Measurements from ENCODE around the gene CDK17.
"Not testable (repeated sequence)": the region's sequence is repeated elsewhere in the genome, so short reads cannot be mapped to it uniquely, and the experiment has no call there.

Gene CDK17

GRCh38 chr12:96395236-96395635, 5.0 kb downstream of the CDK17 start:
- in situ Hi-C loops (cut with MboI; ENCODE audit: low sequenced_read_pairs), result no loop called here

GRCh38 chr12:96393229-96393628, 7.0 kb downstream of the CDK17 start:
- in situ Hi-C loops (cut with MboI; ENCODE audit: low sequenced_read_pairs), result not testable (repeated sequence)

GRCh38 chr12:96392397-96392796, 7.8 kb downstream of the CDK17 start:
- in situ Hi-C loops (cut with MboI; ENCODE audit: low sequenced_read_pairs), result no loop called here

GRCh38 chr12:96387981-96388380, 12.3 kb downstream of the CDK17 start:
- in situ Hi-C loops (cut with MboI; ENCODE audit: low sequenced_read_pairs), result no loop called here

GRCh38 chr12:96386794-96387193, 13.4 kb downstream of the CDK17 start:
- in situ Hi-C loops (cut with MboI; ENCODE audit: low sequenced_read_pairs), result no loop called here

- in situ Hi-C loops (cut with MboI; ENCODE audit: low sequenced_read_pairs), result no loop called here
These were observed 16.2 kb downstream of the CDK17 start for GRCh38 chr12:96383991-96384390.

- in situ Hi-C loops (cut with MboI; ENCODE audit: low sequenced_read_pairs), result no loop called here
These were observed 16.9 kb downstream of the CDK17 start for GRCh38 chr12:96383371-96383770.

GRCh38 chr12:96379743-96380142, 20.5 kb downstream of the CDK17 start:
- in situ Hi-C loops (cut with MboI; ENCODE audit: low sequenced_read_pairs), result not testable (repeated sequence)

- in situ Hi-C loops (cut with MboI; ENCODE audit: low sequenced_read_pairs), result no loop called here
These were observed 21.9 kb downstream of the CDK17 start for GRCh38 chr12:96378319-96378718.

- in situ Hi-C loops (cut with MboI; ENCODE audit: low sequenced_read_pairs), result no loop called here
These were observed 23.4 kb downstream of the CDK17 start for GRCh38 chr12:96376865-96377264.

GRCh38 chr12:96375841-96376604, 24.2 kb downstream of the CDK17 start:
- in situ Hi-C loops (cut with MboI; ENCODE audit: low sequenced_read_pairs), result no loop called here

GRCh38 chr12:96375170-96375569, 25.1 kb downstream of the CDK17 start:
- in situ Hi-C loops (cut with MboI; ENCODE audit: low sequenced_read_pairs), result no loop called here

GRCh38 chr12:96371790-96372699, 28.2 kb downstream of the CDK17 start:
- in situ Hi-C loops (cut with MboI; ENCODE audit: low sequenced_read_pairs), result no loop called here

GRCh38 chr12:96371138-96371789, 29.0 kb downstream of the CDK17 start:
- in situ Hi-C loops (cut with MboI; ENCODE audit: low sequenced_read_pairs), result no loop called here

GRCh38 chr12:96368687-96369086, 31.6 kb downstream of the CDK17 start:
- in situ Hi-C loops (cut with MboI; ENCODE audit: low sequenced_read_pairs), result no loop called here

GRCh38 chr12:96368233-96368632, 32.0 kb downstream of the CDK17 start:
- in situ Hi-C loops (cut with MboI; ENCODE audit: low sequenced_read_pairs), result no loop called here

GRCh38 chr12:96366381-96366654, 33.9 kb downstream of the CDK17 start:
- in situ Hi-C loops (cut with MboI; ENCODE audit: low sequenced_read_pairs), result no loop called here

GRCh38 chr12:96365604-96366380, 34.4 kb downstream of the CDK17 start:
- in situ Hi-C loops (cut with MboI; ENCODE audit: low sequenced_read_pairs), result no loop called here

GRCh38 chr12:96364092-96364700, 36.0 kb downstream of the CDK17 start:
- in situ Hi-C loops (cut with MboI; ENCODE audit: low sequenced_read_pairs), result no loop called here

GRCh38 chr12:96361074-96361473, 39.2 kb downstream of the CDK17 start:
- in situ Hi-C loops (cut with MboI; ENCODE audit: low sequenced_read_pairs), result no loop called here

GRCh38 chr12:96360550-96360949, 39.7 kb downstream of the CDK17 start:
- in situ Hi-C loops (cut with MboI; ENCODE audit: low sequenced_read_pairs), result no loop called here
